ENCODE data around the gene UBN2. TPM values are rescaled to one million over a fixed set of nuclear protein-coding genes. Genes with fewer than 3 reads are reported as not detected.

UBN2 gene
- total RNA-seq, 2 experiments from 2014 or later: 10.6 to 12.8 TPM

GRCh38 chr7:139231513-139232376 lies 708 bp downstream of the UBN2 start:
- CTCF ChIA-PET: interaction anchor here (0.5 to 1.8 kb wide), 3 partner anchors 97 to 1621 kb away, joined by 3 to 4 read pairs (median 3); no protein-coding TSS in a partner anchor
- POLR2A ChIA-PET: interaction anchor here (0.9 to 2.1 kb wide), 4 partner anchors 10 to 121 kb away, joined by 3 to 7 read pairs (median 5); a partner anchor contains a TSS

GRCh38 chr7:139232377-139232717 lies 1.3 kb downstream of the UBN2 start:
- ChIA-PET CTCF (interaction anchor here (1.0 to 1.8 kb wide), 2 partner anchors 98 to 147 kb away, joined by 3 to 4 read pairs; no protein-coding TSS in a partner anchor), POLR2A (interaction anchor here (1.0 to 2.1 kb wide), 3 partner anchors 9 to 108 kb away, joined by 3 to 7 read pairs (median 5); a partner anchor contains a TSS)

- ChIA-PET CTCF (interaction anchor here (1.8 kb wide), 1 partner anchor 99 kb away, joined by 4 read pairs; no protein-coding TSS in a partner anchor), POLR2A (interaction anchor here (1.6 to 2.1 kb wide), 2 partner anchors 9 to 99 kb away, joined by 5 to 7 read pairs; a partner anchor contains a TSS)
Observed at GRCh38 chr7:139232904-139233303, 1.9 kb downstream of the UBN2 start.

- CTCF ChIA-PET: no interaction called here
- POLR2A ChIA-PET: interaction anchor here (0.6 to 1.4 kb wide), 2 partner anchors 9 to 12 kb away, joined by 3 to 7 read pairs; no protein-coding TSS in a partner anchor
Observed at GRCh38 chr7:139241258-139241657, 10.2 kb downstream of the UBN2 start.

- ChIA-PET CTCF (interaction anchor here (1.1 kb wide), 1 partner anchor 24 kb away, joined by 3 read pairs; no protein-coding TSS in a partner anchor), POLR2A (interaction anchor here (0.8 kb wide), 1 partner anchor 130 kb away, joined by 3 read pairs; no protein-coding TSS in a partner anchor)
Observed at GRCh38 chr7:139242741-139243281, 11.8 kb downstream of the UBN2 start.

GRCh38 chr7:139245401-139245800 lies 14.4 kb downstream of the UBN2 start:
- CTCF ChIA-PET: no interaction called here
- POLR2A ChIA-PET: no interaction called here

- CTCF ChIA-PET: no interaction called here
- POLR2A ChIA-PET: no interaction called here
Observed at GRCh38 chr7:139246494-139246893, 15.5 kb downstream of the UBN2 start.

GRCh38 chr7:139246905-139247304 lies 15.9 kb downstream of the UBN2 start:
- ChIA-PET CTCF (interaction anchor here (0.7 kb wide), 1 partner anchor 230 kb away, joined by 3 read pairs; no protein-coding TSS in a partner anchor), POLR2A (no interaction called here)

GRCh38 chr7:139249179-139249810 lies 18.3 kb downstream of the UBN2 start:
- POLR2A ChIA-PET: interaction anchor here (0.6 kb wide), 1 partner anchor 145 kb away, joined by 12 read pairs; no protein-coding TSS in a partner anchor
- CTCF ChIA-PET: no interaction called here

GRCh38 chr7:139252451-139252850 lies 21.4 kb downstream of the UBN2 start:
- CTCF ChIA-PET: no interaction called here
- POLR2A ChIA-PET: interaction anchor here (0.6 kb wide), 1 partner anchor 11 kb away, joined by 3 read pairs; no protein-coding TSS in a partner anchor

- CTCF ChIA-PET: no interaction called here
- POLR2A ChIA-PET: no interaction called here
Observed at GRCh38 chr7:139254281-139254680, 23.2 kb downstream of the UBN2 start.

- ChIA-PET CTCF (no interaction called here), POLR2A (no interaction called here)
Observed at GRCh38 chr7:139254728-139255127, 23.7 kb downstream of the UBN2 start.

GRCh38 chr7:139255290-139255689 lies 24.3 kb downstream of the UBN2 start:
- POLR2A ChIA-PET: no interaction called here
- CTCF ChIA-PET: no interaction called here

GRCh38 chr7:139259142-139259541 lies 28.1 kb downstream of the UBN2 start:
- POLR2A ChIA-PET: no interaction called here

GRCh38 chr7:139264220-139264619 lies 33.2 kb downstream of the UBN2 start:
- ChIA-PET CTCF (no interaction called here), POLR2A (no interaction called here)

More at GRCh38 chr7:139259142-139259541, 28.1 kb downstream of the UBN2 start:
- CTCF ChIA-PET: no interaction called here

GRCh38 chr7:139265673-139266072 lies 34.6 kb downstream of the UBN2 start:
- POLR2A ChIA-PET: no interaction called here

GRCh38 chr7:139271718-139272628 lies 40.9 kb downstream of the UBN2 start:
- ChIA-PET POLR2A (no interaction called here), CTCF (no interaction called here)

More at GRCh38 chr7:139265673-139266072, 34.6 kb downstream of the UBN2 start:
- CTCF ChIA-PET: interaction anchor here (0.6 kb wide), 1 partner anchor 68 kb away, joined by 3 read pairs; no protein-coding TSS in a partner anchor

GRCh38 chr7:139284252-139284896 lies 53.3 kb downstream of the UBN2 start:
- CTCF ChIA-PET: no interaction called here
- POLR2A ChIA-PET: no interaction called here

GRCh38 chr7:139286144-139286543 lies 55.1 kb downstream of the UBN2 start:
- ChIA-PET POLR2A (no interaction called here), CTCF (no interaction called here)

Data from activated CD8-positive, alpha-beta memory T cell treated with anti-CD3 and anti-CD28 coated beads for 36 hours (primary cell).